Smooth muscle cell (in vitro differentiated cells): ENCODE data around the gene MDH2. TPM values are rescaled to one million over a fixed set of nuclear protein-coding genes. Genes with fewer than 3 reads are reported as not detected.
"Not testable (repeated sequence)": the region's sequence is repeated elsewhere in the genome, so short reads cannot be mapped to it uniquely, and the experiment has no call there.

ENCODE experiments used
- DNase-seq: peaks from one replicate; lab custom pipeline; 2025; ENCODE audit not compliant: unreplicated experiment; lab: John Stamatoyannopoulos, UW
- H2AFZ ChIP-seq: fragments of 200-600 bp; sonication (generic); 2 replicates; pipeline ENCODE4 v1.6.0; 2016; ENCODE audit warnings: antibody characterized with exemption, low read depth, mild to moderate bottlenecking
- H3F3A ChIP-seq: fragments of 200-600 bp; sonication (generic); 2 replicates; pipeline ENCODE4 v1.6.0; 2017; ENCODE audit warnings: antibody characterized with exemption, low read depth
- H3K27ac ChIP-seq: fragments of 200-600 bp; sonication (generic); 2 replicates; pipeline ENCODE4 v1.5.1; 2016; ENCODE audit warnings: low read depth, mild to moderate bottlenecking
- H3K27me3 ChIP-seq: fragments of 200-600 bp; sonication (generic); 2 replicates; pipeline ENCODE4 v1.6.1; 2016; ENCODE audit warnings: low read depth, mild to moderate bottlenecking
- H3K36me3 ChIP-seq: fragments of 200-600 bp; sonication (generic); 2 replicates; pipeline ENCODE4 v1.5.1; 2016; ENCODE audit warnings: low read depth
- H3K4me1 ChIP-seq: fragments of 200-600 bp; sonication (generic); 2 replicates; pipeline ENCODE4 v1.5.1; 2016; ENCODE audit warnings: low read depth
- H3K4me2 ChIP-seq: fragments of 200-600 bp; sonication (generic); 2 replicates; pipeline ENCODE4 v1.6.0; 2016; ENCODE audit warnings: mild to moderate bottlenecking
- H3K4me3 ChIP-seq: fragments of 200-600 bp; sonication (generic); 2 replicates; pipeline ENCODE4 v1.5.1; 2016; ENCODE audit warnings: mild to moderate bottlenecking
- H3K79me2 ChIP-seq: fragments of 200-600 bp; sonication (generic); 2 replicates; pipeline ENCODE4 v1.6.0; 2016; ENCODE audit warnings: low read depth, mild to moderate bottlenecking
- H3K9ac ChIP-seq: fragments of 200-600 bp; sonication (generic); 2 replicates; pipeline ENCODE4 v1.6.0; 2016; ENCODE audit warnings: low read depth
- H3K9me3 ChIP-seq: fragments of 200-600 bp; sonication (generic); replicated peaks from 2 replicates; pipeline ENCODE4 v1.5.1; 2016; ENCODE audit warnings: low read depth
- H4K20me1 ChIP-seq: fragments of 200-600 bp; sonication (generic); 2 replicates; pipeline ENCODE4 v1.6.0; 2016; ENCODE audit warnings: low read depth
- CTCF ChIP-seq: fragments of 200-600 bp; sonication (generic); IDR thresholded peaks from 2 replicates; pipeline ENCODE4 v1.5.1; 2017; ENCODE audit warnings: borderline replicate concordance, mild to moderate bottlenecking, antibody characterized with exemption; ENCODE audit not compliant: insufficient read depth, poor library complexity, severe bottlenecking
- WGBS: methylation state at CpG from one replicate; pipeline ENCODE4 v1.1.7; 2016; ENCODE audit warnings: low lambda C conversion rate; 5-methylcytosine and 5-hydroxymethylcytosine counted together
- polyA plus RNA-seq: library from polyadenylated mRNA; unstranded; fragments of >200 nt; fragmentation: Nextera tagmentation; extraction: Ambion mirVana; gene quantifications from 2 replicates; pipeline ENCODE4 v1.2.1, GENCODE V29; 2016
- total RNA-seq: library from RNA; depleted of rRNA; stranded (reverse); fragments of >200 nt; gene quantifications from 2 replicates; pipeline ENCODE4 v1.2.3, GENCODE V29; 2014

The MDH2 gene
- total and polyA plus RNA-seq, 2 experiments from 2014 or later, result 57.0 to 216 TPM

- Histone ChIP-seq H3K9ac (no peak overlapping the region), H3K27ac (no peak overlapping the region), H4K20me1 (no peaks in the 10 kb centered on the region), H3F3A (no peaks in the 10 kb centered on the region), H3K4me1 (no peaks in the 10 kb centered on the region), H3K27me3 (no peaks in the 10 kb centered on the region), H3K36me3 (no peaks in the 10 kb centered on the region), H3K9me3 (no peaks in the 10 kb centered on the region), H3K4me2 (no peak overlapping the region), H3K4me3 (no peak overlapping the region), H2AFZ (no peak overlapping the region), H3K79me2 (no peaks in the 10 kb centered on the region)
- WGBS, result 91% methylated on average over 3 of the region's 3 CpGs
- TF ChIP-seq CTCF, result no peak
- DNase-seq, result no peak
These were observed 45.1 kb upstream of the MDH2 start for GRCh38 chr7:76002822-76003221.

GRCh38 chr7:76003351-76003750 is 44.6 kb upstream of the MDH2 start:
- no peak overlapping the region for H3K4me2 ChIP-seq
- no peak overlapping the region for H2AFZ ChIP-seq
- DNase-seq, result no peak
- H3K9ac ChIP-seq, result no peak overlapping the region
- H3K79me2 ChIP-seq, result no peaks in the 10 kb centered on the region
- no peaks in the 10 kb centered on the region for H3K4me1 ChIP-seq
- TF ChIP-seq CTCF, result no peak
- no peaks in the 10 kb centered on the region for H3K9me3 ChIP-seq
- no peak overlapping the region for H3K4me3 ChIP-seq
- H3K27me3 ChIP-seq, result no peaks in the 10 kb centered on the region
- no peaks in the 10 kb centered on the region for H3F3A ChIP-seq
- no peaks in the 10 kb centered on the region for H4K20me1 ChIP-seq
- H3K27ac ChIP-seq, result no peak overlapping the region
- WGBS, result 97% methylated on average over 10 of the region's 10 CpGs
- H3K36me3 ChIP-seq, result no peaks in the 10 kb centered on the region

GRCh38 chr7:76005004-76005403 is 42.9 kb upstream of the MDH2 start:
- not testable (repeated sequence) for H4K20me1 ChIP-seq, H3K36me3 ChIP-seq, H3K9ac ChIP-seq, H3K27me3 ChIP-seq, H3K79me2 ChIP-seq, H3F3A ChIP-seq, H2AFZ ChIP-seq, DNase-seq, H3K4me2 ChIP-seq, H3K9me3 ChIP-seq, H3K4me1 ChIP-seq, H3K27ac ChIP-seq, H3K4me3 ChIP-seq
- 83% methylated on average over 4 of the region's 4 CpGs for WGBS

- Histone ChIP-seq H2AFZ (no peak overlapping the region), H3F3A (no peaks in the 10 kb centered on the region), H3K9me3 (no peaks in the 10 kb centered on the region), H3K27me3 (no peaks in the 10 kb centered on the region), H4K20me1 (no peaks in the 10 kb centered on the region), H3K4me2 (no peak overlapping the region), H3K4me3 (no peak overlapping the region), H3K4me1 (no peaks in the 10 kb centered on the region), H3K36me3 (no peaks in the 10 kb centered on the region), H3K27ac (no peak overlapping the region), H3K9ac (no peak overlapping the region), H3K79me2 (no peaks in the 10 kb centered on the region)
- no peak for TF ChIP-seq CTCF
- 81% methylated on average over 8 of the region's 8 CpGs for WGBS
- DNase-seq, result no peak
These were observed 39.7 kb upstream of the MDH2 start for GRCh38 chr7:76008156-76008687.
